ENCODE results near the gene APH1B.

- TF ChIP-seq CTCF (IDR thresholded peaks at IDR 0.05; ENCODE audit: extremely low read depth in 1 of 2, insufficient read depth in 1 of 2, low read depth in 1 of 2, low read length in 2 of 2) = no peak
- TF ChIP-seq MAX (IDR thresholded peaks at IDR 0.05; ENCODE audit: insufficient read depth, insufficient read length) = no peak
- TF ChIP-seq EZH2 (IDR thresholded peaks at IDR 0.05; ENCODE audit: borderline replicate concordance, low read depth, low read length, severe bottlenecking) = no peak
- TF ChIP-seq POLR2A (IDR thresholded peaks at IDR 0.05; ENCODE audit: low read depth, low read length) = no peak
- no peak for TF ChIP-seq POLR2AphosphoS5 (IDR thresholded peaks at IDR 0.05; ENCODE audit: insufficient read depth, low read depth, low read length)
- no peak for TF ChIP-seq GATA2 (IDR thresholded peaks at IDR 0.05; ENCODE audit: insufficient read depth, insufficient read length, low read depth, low read length)
Observed at GRCh38 chr15:63246691-63247469, 30.5 kb upstream of the APH1B start.
